ENCODE measurements around the gene TTC3. TPM values are rescaled to one million over a fixed set of nuclear protein-coding genes. Genes with fewer than 3 reads are reported as not detected.

TTC3 gene
- total and polyA plus RNA-seq, 2 donors (not counting 1 experiment from before 2014, with no cell fraction given), result 42.0 to 163 TPM

DNA sequence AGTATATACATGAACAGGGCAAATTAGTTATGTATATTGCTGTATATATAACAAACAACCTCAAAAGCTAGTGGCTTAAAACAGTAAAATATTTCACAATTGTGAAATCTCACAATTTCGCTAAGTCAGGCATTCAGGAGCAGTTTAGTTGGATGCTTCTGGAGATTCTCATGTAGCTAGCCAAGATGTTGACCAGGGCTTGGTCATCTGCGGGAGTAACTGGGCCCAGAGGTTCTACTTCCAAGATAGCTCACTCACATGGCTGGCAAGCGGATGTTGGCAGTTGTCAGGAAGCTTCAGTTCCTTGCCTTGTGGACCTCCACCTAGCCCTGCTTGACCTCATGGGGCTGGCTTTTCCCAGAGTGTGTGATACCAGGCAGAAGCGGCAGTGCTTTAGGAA lies 95.6 kb downstream of the TTC3 start:
- DNase-seq, result no peak
- no peak for ATAC-seq (ENCODE audit: low read depth)
- H3K4me3 Mint-ChIP-seq, result no peak overlapping the region
- Histone ChIP-seq H3K36me3 (replicated peaks in 1 of 2; ENCODE audit: control extremely low read depth in 1 of 2, control insufficient read depth in 1 of 2, extremely low read depth in 1 of 2, insufficient read depth in 2 of 2, low read length in 1 of 2) (peaks cover 7 to 64% of the 10 kb centered on the region in 2 experiments), H3K9me3 (ENCODE audit: control extremely low read depth in 1 of 3, control insufficient read depth in 2 of 3, insufficient read depth in 1 of 3, low read length in 2 of 3) (no peaks in the 10 kb centered on the region), H3K27ac (ENCODE audit: low read length in 2 of 2) (no peak overlapping the region), H4K20me1 (ENCODE audit: control insufficient read depth, insufficient read depth, low read length, poor library complexity, severe bottlenecking) (no peaks in the 10 kb centered on the region), H3K4me3 (ENCODE audit: control extremely low read depth in 1 of 5, extremely low read depth in 1 of 5, insufficient read depth in 1 of 5, low read depth in 2 of 5, low read length in 4 of 5) (no peak overlapping the region), H3K4me1 (ENCODE audit: control insufficient read depth in 2 of 2, insufficient read depth in 2 of 2, low read length in 2 of 2) (no peaks in the 10 kb centered on the region), H2AFZ (ENCODE audit: insufficient read depth, low read depth, low read length, poor library complexity, severe bottlenecking) (no peak overlapping the region), H3K4me2 (replicated peaks; ENCODE audit: low read depth, low read length, poor library complexity, severe bottlenecking) (no peak overlapping the region), H3K9ac (ENCODE audit: low read length) (no peak overlapping the region), H3K79me2 (ENCODE audit: control insufficient read depth, insufficient read depth, low read length) (no peaks in the 10 kb centered on the region), H3K27me3 (replicated peaks in 1 of 4; ENCODE audit: control extremely low read depth in 1 of 4, control insufficient read depth in 3 of 4, insufficient read depth in 4 of 4, low read length in 3 of 4) (no peaks in the 10 kb centered on the region)
- TF ChIP-seq CTCF (IDR thresholded peaks at IDR 0.05) (no peak), EZH2 (IDR thresholded peaks at IDR 0.05; ENCODE audit: borderline replicate concordance, insufficient read depth, low read depth, low read length, poor library complexity, severe bottlenecking) (no peak)
- intact Hi-C loops (cut with micrococcal nuclease), result no loop called here
- CTCF ChIA-PET, result no interaction called here
- WGBS (ENCODE audit: insufficient coverage), result 100% methylated on average over 3 of the region's 4 CpGs
- no peak overlapping the region for H3K27ac Mint-ChIP-seq
- POLR2A ChIA-PET, result no interaction called here
- H3K9me3 Mint-ChIP-seq (ENCODE audit: insufficient read depth), result no peaks in the 10 kb centered on the region
- H3K27me3 Mint-ChIP-seq, result no peaks in the 10 kb centered on the region
- H3K4me1 Mint-ChIP-seq, result no peaks in the 10 kb centered on the region

GRCh38 chr21:37172646-37173045 lies 99.6 kb downstream of the TTC3 start:
- no peaks in the 10 kb centered on the region for H3K4me1 ChIP-seq (ENCODE audit: control insufficient read depth in 2 of 2, insufficient read depth in 2 of 2, low read length in 2 of 2)
- ChIA-PET POLR2A (no interaction called here), CTCF (no interaction called here)
- H3K27ac ChIP-seq (ENCODE audit: low read length in 2 of 2), result no peak overlapping the region
- no peak overlapping the region for H3K4me3 Mint-ChIP-seq
- no peak overlapping the region for H3K27ac Mint-ChIP-seq
- H3K36me3 ChIP-seq (replicated peaks in 1 of 2; ENCODE audit: control extremely low read depth in 1 of 2, control insufficient read depth in 1 of 2, extremely low read depth in 1 of 2, insufficient read depth in 2 of 2, low read length in 1 of 2), result peaks cover 5 to 71% of the 10 kb centered on the region in 2 experiments
- intact Hi-C loops (cut with micrococcal nuclease), result loop anchor here (5.0 kb wide), 1 partner anchor 465 kb away; no protein-coding TSS in a partner anchor
- ATAC-seq (ENCODE audit: low read depth), result no peak
- H3K9ac ChIP-seq (ENCODE audit: low read length), result no peak overlapping the region
- 100% methylated on average over 2 of the region's 3 CpGs for WGBS (ENCODE audit: insufficient coverage)
- no peaks in the 10 kb centered on the region for H3K9me3 ChIP-seq (ENCODE audit: control extremely low read depth in 1 of 3, control insufficient read depth in 2 of 3, insufficient read depth in 1 of 3, low read length in 2 of 3)
- H3K27me3 Mint-ChIP-seq, result no peaks in the 10 kb centered on the region
- TF ChIP-seq EZH2 (IDR thresholded peaks at IDR 0.05; ENCODE audit: borderline replicate concordance, insufficient read depth, low read depth, low read length, poor library complexity, severe bottlenecking) (no peak), CTCF (IDR thresholded peaks at IDR 0.05) (no peak)
- H4K20me1 ChIP-seq (ENCODE audit: control insufficient read depth, insufficient read depth, low read length, poor library complexity, severe bottlenecking), result no peaks in the 10 kb centered on the region
- no peak overlapping the region for H3K4me3 ChIP-seq (ENCODE audit: control extremely low read depth in 1 of 5, extremely low read depth in 1 of 5, insufficient read depth in 1 of 5, low read depth in 2 of 5, low read length in 4 of 5)
- H2AFZ ChIP-seq (ENCODE audit: insufficient read depth, low read depth, low read length, poor library complexity, severe bottlenecking), result no peak overlapping the region
- no peak for DNase-seq
- no peaks in the 10 kb centered on the region for H3K4me1 Mint-ChIP-seq
- no peaks in the 10 kb centered on the region for H3K27me3 ChIP-seq (replicated peaks in 1 of 4; ENCODE audit: control extremely low read depth in 1 of 4, control insufficient read depth in 3 of 4, insufficient read depth in 4 of 4, low read length in 3 of 4)
- H3K4me2 ChIP-seq (replicated peaks; ENCODE audit: low read depth, low read length, poor library complexity, severe bottlenecking), result no peak overlapping the region
- H3K9me3 Mint-ChIP-seq (ENCODE audit: insufficient read depth), result no peaks in the 10 kb centered on the region
- H3K79me2 ChIP-seq (ENCODE audit: control insufficient read depth, insufficient read depth, low read length), result no peaks in the 10 kb centered on the region

All from B cell (primary cell).